MM.1S (cell line): ENCODE results near the gene MYH11.

Experiments
- DNase-seq: peaks from one replicate; pipeline ENCODE4 v3.0.0-alpha.2; 2015
- H2AFZ ChIP-seq: fragments of 300-600 bp; sonication (generic); 2 replicates; pipeline ENCODE4 v1.6.0; 2016; ENCODE audit warnings: antibody characterized with exemption, low read length
- H3F3A ChIP-seq: fragments of 300-600 bp; sonication (generic); 2 replicates; pipeline ENCODE4 v1.6.1; 2016; ENCODE audit warnings: mild to moderate bottlenecking, antibody characterized with exemption, low read length, moderate library complexity, mixed read lengths; ENCODE audit not compliant: insufficient read depth
- H3K27ac ChIP-seq: fragments of 300-600 bp; sonication (generic); 2 replicates; pipeline ENCODE4 v1.5.1; 2016; ENCODE audit warnings: mild to moderate bottlenecking, low read length
- H3K27me3 ChIP-seq: fragments of 300-600 bp; sonication (generic); replicated peaks from 2 replicates; pipeline ENCODE4 v1.6.0; 2016; ENCODE audit warnings: low read length; ENCODE audit not compliant: insufficient read depth
- H3K36me3 ChIP-seq: fragments of 300-600 bp; sonication (generic); replicated peaks from 2 replicates; pipeline ENCODE4 v1.6.1; 2016; ENCODE audit warnings: mild to moderate bottlenecking, low read length, mixed read lengths; ENCODE audit not compliant: insufficient read depth
- H3K4me1 ChIP-seq: fragments of 300-600 bp; sonication (generic); 2 replicates; pipeline ENCODE4 v1.6.1; 2016; ENCODE audit warnings: low read length, mixed read lengths
- H3K4me2 ChIP-seq: fragments of 300-600 bp; sonication (generic); 2 replicates; pipeline ENCODE4 v1.6.0; 2016; ENCODE audit warnings: low read depth, low read length
- H3K4me3 ChIP-seq: fragments of 300-600 bp; sonication (generic); 2 replicates; pipeline ENCODE4 v1.5.1; 2016; ENCODE audit warnings: low read length, mixed read lengths
- H3K79me2 ChIP-seq: fragments of 300-600 bp; sonication (generic); 2 replicates; pipeline ENCODE4 v1.6.1; 2016; ENCODE audit warnings: mixed run types, low read length, mixed read lengths
- H3K9ac ChIP-seq: fragments of 300-600 bp; sonication (generic); 2 replicates; pipeline ENCODE4 v1.6.1; 2016; ENCODE audit warnings: low read length, mixed read lengths
- H3K9me2 ChIP-seq: fragments of 300-600 bp; sonication (generic); replicated peaks from 2 replicates; pipeline ENCODE4 v1.6.1; 2016; ENCODE audit warnings: mild to moderate bottlenecking, low read length, mixed read lengths; ENCODE audit not compliant: insufficient read depth
- H3K9me3 ChIP-seq: fragments of 300-600 bp; sonication (generic); replicated peaks from 2 replicates; pipeline ENCODE4 v1.6.1; 2016; ENCODE audit warnings: mild to moderate bottlenecking, low read length, mixed read lengths; ENCODE audit not compliant: insufficient read depth
- H4K20me1 ChIP-seq: fragments of 300-600 bp; sonication (generic); 2 replicates; pipeline ENCODE4 v1.6.1; 2016; ENCODE audit warnings: mild to moderate bottlenecking, low read length, moderate library complexity, mixed read lengths; ENCODE audit not compliant: insufficient read depth
- CTCF ChIP-seq: fragments of 300-600 bp; sonication (generic); IDR thresholded peaks from 2 replicates; pipeline ENCODE4 v1.5.1; 2016; ENCODE audit warnings: antibody characterized with exemption, low read length, mixed read lengths
- EZH2 ChIP-seq: fragments of 300-600 bp; sonication (generic); optimal IDR thresholded peaks from 2 replicates; pipeline ENCODE3; 2017; ENCODE audit warnings: low read depth, mild to moderate bottlenecking, antibody characterized with exemption, low read length, mixed read lengths
- EZH2phosphoT487 ChIP-seq: fragments of 300-600 bp; sonication (generic); IDR thresholded peaks from 2 replicates; pipeline ENCODE4 v1.6.1; 2018; ENCODE audit warnings: antibody characterized with exemption, low read length

The MYH11 gene

GRCh38 chr16:15677447-15677846, 179.4 kb downstream of the MYH11 start:
- Histone ChIP-seq H3K27me3 (no peaks in the 10 kb centered on the region), H3K4me3 (no peak overlapping the region), H2AFZ (no peak overlapping the region), H3K36me3 (no peaks in the 10 kb centered on the region; the same call in 1 of the 2 replicates), H3K9ac (no peak overlapping the region), H3K79me2 (peaks cover 68% of the 10 kb centered on the region), H3K27ac (no peak overlapping the region), H3F3A (no peaks in the 10 kb centered on the region), H3K9me2 (no peaks in the 10 kb centered on the region), H4K20me1 (no peaks in the 10 kb centered on the region), H3K9me3 (no peaks in the 10 kb centered on the region), H3K4me1 (no peaks in the 10 kb centered on the region), H3K4me2 (no peak overlapping the region)
- no peak for TF ChIP-seq EZH2phosphoT487
- TF ChIP-seq EZH2, result no peak
- no peak for TF ChIP-seq CTCF
- no peak for DNase-seq

- H3K9ac ChIP-seq, result no peak overlapping the region
- DNase-seq, result no peak
- H3K4me2 ChIP-seq, result no peak overlapping the region
- peaks cover 67% of the 10 kb centered on the region for H3K79me2 ChIP-seq
- no peak overlapping the region for H2AFZ ChIP-seq
- no peaks in the 10 kb centered on the region for H3F3A ChIP-seq
- H3K4me1 ChIP-seq, result no peaks in the 10 kb centered on the region
- no peaks in the 10 kb centered on the region for H3K9me3 ChIP-seq
- TF ChIP-seq EZH2, result no peak
- no peak for TF ChIP-seq EZH2phosphoT487
- TF ChIP-seq CTCF, result no peak
- H3K27me3 ChIP-seq, result no peaks in the 10 kb centered on the region
- H3K36me3 ChIP-seq, result no peaks in the 10 kb centered on the region; the same call in 1 of the 2 replicates
- no peaks in the 10 kb centered on the region for H4K20me1 ChIP-seq
- H3K4me3 ChIP-seq, result no peak overlapping the region
- H3K27ac ChIP-seq, result no peak overlapping the region
- no peaks in the 10 kb centered on the region for H3K9me2 ChIP-seq
Observed at GRCh38 chr16:15676506-15676905, 180.3 kb downstream of the MYH11 start.

- DNase-seq, result no peak
- no peaks in the 10 kb centered on the region for H4K20me1 ChIP-seq
- TF ChIP-seq CTCF, result no peak
- no peak for TF ChIP-seq EZH2phosphoT487
- no peak for TF ChIP-seq EZH2
- no peak overlapping the region for H3K4me3 ChIP-seq
- peaks cover 66% of the 10 kb centered on the region for H3K79me2 ChIP-seq
- H3K9ac ChIP-seq, result no peak overlapping the region
- H3K4me1 ChIP-seq, result no peaks in the 10 kb centered on the region
- H3F3A ChIP-seq, result no peaks in the 10 kb centered on the region
- no peaks in the 10 kb centered on the region for H3K9me3 ChIP-seq
- H3K4me2 ChIP-seq, result no peak overlapping the region
- H3K9me2 ChIP-seq, result no peaks in the 10 kb centered on the region
- no peak overlapping the region for H2AFZ ChIP-seq
- H3K27ac ChIP-seq, result no peak overlapping the region
- no peaks in the 10 kb centered on the region for H3K36me3 ChIP-seq
- H3K27me3 ChIP-seq, result no peaks in the 10 kb centered on the region
Observed at GRCh38 chr16:15674571-15674970, 182.3 kb downstream of the MYH11 start.
